K562 treated with DMSO at 1 percent for 4 hours (cell line): ENCODE measurements around the gene OR2J1. TPM values are rescaled to one million over a fixed set of nuclear protein-coding genes. Genes with fewer than 3 reads are reported as not detected.

Source experiments
- total RNA-seq: library from RNA; unstranded; fragments of 300-600 nt; gene quantifications from 2 replicates; pipeline ENCODE4 v1.2.3, GENCODE V29; 2022; ENCODE audit not compliant: insufficient read depth

Gene OR2J1
- not detected in 2 replicates for total RNA-seq

DNA sequence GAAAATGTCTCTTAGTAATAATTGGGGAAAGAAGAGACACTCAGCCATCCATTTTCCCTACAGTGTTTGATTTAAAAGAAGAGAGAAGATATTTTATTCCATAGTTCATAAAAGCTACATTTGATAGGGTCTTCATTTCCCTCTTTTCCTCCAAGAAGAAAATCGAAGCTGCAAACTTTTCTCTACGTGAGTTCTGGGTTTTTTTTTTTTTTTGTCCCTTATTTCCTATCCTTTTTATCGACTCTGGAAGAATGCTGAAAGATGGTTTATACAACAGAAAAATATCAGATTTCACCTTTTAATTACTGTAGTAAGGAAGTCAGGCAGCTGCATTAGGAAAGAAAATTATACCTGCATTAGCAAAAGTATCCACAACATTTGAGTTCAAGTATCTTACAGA lies at the start of gene OR2J1:
Gene OR2J1, plus strand, starts transcription at position 301 of the 400 bp plus-strand sequence. CDS start 1,453 bp downstream, outside the sequence.

GRCh38 chr6:29087213-29087612 lies 12.1 kb upstream of the OR2J1 start, which contains the start of gene OR2B3:
Gene OR2B3, minus strand, starts transcription at chr6:29087313. Its CDS starts 65 bp downstream, at chr6:29087248.

DNA sequence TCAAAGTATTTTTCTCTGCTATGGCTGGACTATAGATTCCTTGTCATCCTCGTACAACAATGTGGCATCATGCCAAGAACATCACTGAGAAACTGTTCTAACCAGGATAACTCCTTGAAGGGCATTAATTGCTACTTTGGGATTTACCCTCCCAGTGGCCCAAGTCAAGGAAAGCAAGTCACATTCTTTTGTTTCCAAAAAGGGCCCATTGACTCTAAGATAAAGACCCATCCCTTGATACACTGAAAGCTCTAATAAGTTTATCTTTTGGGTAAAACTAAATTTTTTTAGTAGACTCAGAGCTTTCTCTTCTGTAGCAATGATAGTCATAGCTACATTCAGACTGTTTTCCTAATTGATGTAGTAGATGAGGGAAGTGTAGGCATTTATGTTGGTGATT lies 8.5 kb downstream of the OR2J1 start, which contains the start of gene OR2J3:
Gene OR2J3, plus strand, starts transcription at position 301 of the 400 bp plus-strand sequence. CDS start 3,833 bp downstream, outside the sequence.

Other genes starting within 250 kb of the OR2J1 start
- gene TRIM27, start 175.5 kb upstream of the OR2J1 start, total RNA-seq = 93.2 and 118 TPM in 2 replicates
- gene ZNF311, start 94.2 kb upstream of the OR2J1 start, total RNA-seq = 4.9 and 5.8 TPM in 2 replicates
- gene OR2W1, start 54.3 kb upstream of the OR2J1 start, total RNA-seq = not detected in 2 replicates
- not detected in 2 replicates for gene OR2B3, start 12.2 kb upstream of the OR2J1 start, total RNA-seq
- gene OR2J3, start 8.6 kb downstream of the OR2J1 start, total RNA-seq = not detected in 2 replicates
- not detected in 2 replicates for gene OR2J2, start 71.4 kb downstream of the OR2J1 start, total RNA-seq
- not detected in 2 replicates for gene OR14J1, start 202.2 kb downstream of the OR2J1 start, total RNA-seq